HepG2 (cell line): ENCODE data around the gene PARP16. TPM values are rescaled to one million over a fixed set of nuclear protein-coding genes. Genes with fewer than 3 reads are reported as not detected.
A peak's percentile ranks its signal among the peaks of the same experiment; 100 is the strongest.

Experiments used
- CBFB ChIP-seq: sonication (generic); formaldehyde crosslinking; IDR thresholded peaks from 2 replicates; pipeline ENCODE4 v1.4.0; 2020; ENCODE audit warnings: missing genetic modification reagents
- HOXA3 ChIP-seq: sonication (generic); formaldehyde crosslinking; IDR thresholded peaks from 2 replicates; pipeline ENCODE4 v1.5.0; 2020; ENCODE audit warnings: missing genetic modification reagents
- ONECUT2 ChIP-seq: sonication (generic); formaldehyde crosslinking; IDR thresholded peaks from 2 replicates; pipeline ENCODE4 v1.4.0; 2020; ENCODE audit warnings: missing genetic modification reagents
- PHF20 ChIP-seq: sonication (generic); formaldehyde crosslinking; IDR thresholded peaks from 2 replicates; pipeline ENCODE4 v1.5.0; 2020; ENCODE audit warnings: mild to moderate bottlenecking, missing genetic modification reagents
- THAP11 ChIP-seq: IDR thresholded peaks from 2 replicates; pipeline ENCODE4 v1.6.1; 2016; ENCODE audit warnings: missing biosample characterization, missing genetic modification reagents
- U2AF2 ChIP-seq: fragments of 200-400 bp; formaldehyde crosslinking; IDR thresholded peaks from 2 replicates; pipeline ENCODE4 v1.6.1; 2017; ENCODE audit warnings: low read depth, mild to moderate bottlenecking, low read length
- ZNF430 ChIP-seq: sonication (generic); formaldehyde crosslinking; IDR thresholded peaks from 2 replicates; pipeline ENCODE4 v1.9.0; 2021; ENCODE audit warnings: mild to moderate bottlenecking, missing genetic modification reagents
- ZNF451 ChIP-seq: sonication (generic); formaldehyde crosslinking; IDR thresholded peaks from 2 replicates; pipeline ENCODE4 v1.5.0; 2020; ENCODE audit warnings: mild to moderate bottlenecking, missing genetic modification reagents
- ZNF878 ChIP-seq: sonication (generic); formaldehyde crosslinking; IDR thresholded peaks from 2 replicates; pipeline ENCODE4 v1.8.1; 2023; ENCODE audit warnings: mild to moderate bottlenecking, missing genetic modification reagents, moderate library complexity
- polyA plus RNA-seq, 8 experiments: library from polyadenylated mRNA; depleted of rRNA in 3 of 8; stranded (reverse) in 7 of 8; unstranded in 1 of 8; fragments of >200 nt; fragmentation: Illumina TruSeq in 4 of 8; extraction: Trizol in 4 of 8; gene quantifications; 2 replicates each; pipeline versions ENCODE4 v1.2.1 to v1.2.3, GENCODE V29; 2011 to 2016; ENCODE audit warnings: low read depth in 4 of 8, missing spikeins in 1 of 8, mixed read lengths in 1 of 8; ENCODE audit not compliant: insufficient read depth in 1 of 8
- total RNA-seq, 5 experiments: library from RNA; depleted of rRNA; stranded (reverse); fragments of >200 nt; fragmentation: Illumina TruSeq; extraction: Trizol; gene quantifications; 2 replicates each; pipeline ENCODE4 v1.2.3, GENCODE V29; 2016; ENCODE audit warnings: low read depth in 1 of 5
- TF ChIP-seq, protein P1 (sequence below): sonication (generic); formaldehyde crosslinking; conservative IDR thresholded peaks from 2 replicates; pipeline ENCODE4 v1.8.0; 2022; ENCODE audit warnings: missing genetic modification reagents
- TF ChIP-seq, protein P2 (sequence below): sonication (generic); formaldehyde crosslinking; IDR thresholded peaks from 2 replicates; pipeline ENCODE4 v1.9.0; 2021; ENCODE audit warnings: missing genetic modification reagents, borderline replicate concordance
- TF ChIP-seq, protein P3 (sequence below): sonication (generic); formaldehyde crosslinking; IDR thresholded peaks from 2 replicates; pipeline ENCODE4 v1.5.0; 2020; ENCODE audit warnings: missing genetic modification reagents, mild to moderate bottlenecking, borderline replicate concordance
- TF ChIP-seq, protein P4 (sequence below): IDR thresholded peaks from 2 replicates; pipeline ENCODE4 v1.6.1; 2016; ENCODE audit warnings: missing compliant biosample characterization, missing genetic modification reagents, borderline replicate concordance
- TF ChIP-seq, protein P5 (sequence below): IDR thresholded peaks from 2 replicates; pipeline ENCODE4 v1.6.1; 2016; ENCODE audit warnings: low read depth
- TF ChIP-seq, protein P6 (sequence below): sonication (generic); formaldehyde crosslinking; IDR thresholded peaks from 2 replicates; pipeline ENCODE4 v1.8.1; 2023; ENCODE audit warnings: mild to moderate bottlenecking, missing genetic modification reagents
- TF ChIP-seq, protein P7 (sequence below): sonication (generic); formaldehyde crosslinking; IDR thresholded peaks from 2 replicates; pipeline ENCODE4 v1.5.1; 2020; ENCODE audit warnings: mild to moderate bottlenecking, missing genetic modification reagents

PARP16 gene
- total and polyA plus RNA-seq, 2 of the 13 experiments (the other 11 are each of a cell fraction or from before 2014, with no cell fraction given): 6.8 to 7.6 TPM

DNA sequence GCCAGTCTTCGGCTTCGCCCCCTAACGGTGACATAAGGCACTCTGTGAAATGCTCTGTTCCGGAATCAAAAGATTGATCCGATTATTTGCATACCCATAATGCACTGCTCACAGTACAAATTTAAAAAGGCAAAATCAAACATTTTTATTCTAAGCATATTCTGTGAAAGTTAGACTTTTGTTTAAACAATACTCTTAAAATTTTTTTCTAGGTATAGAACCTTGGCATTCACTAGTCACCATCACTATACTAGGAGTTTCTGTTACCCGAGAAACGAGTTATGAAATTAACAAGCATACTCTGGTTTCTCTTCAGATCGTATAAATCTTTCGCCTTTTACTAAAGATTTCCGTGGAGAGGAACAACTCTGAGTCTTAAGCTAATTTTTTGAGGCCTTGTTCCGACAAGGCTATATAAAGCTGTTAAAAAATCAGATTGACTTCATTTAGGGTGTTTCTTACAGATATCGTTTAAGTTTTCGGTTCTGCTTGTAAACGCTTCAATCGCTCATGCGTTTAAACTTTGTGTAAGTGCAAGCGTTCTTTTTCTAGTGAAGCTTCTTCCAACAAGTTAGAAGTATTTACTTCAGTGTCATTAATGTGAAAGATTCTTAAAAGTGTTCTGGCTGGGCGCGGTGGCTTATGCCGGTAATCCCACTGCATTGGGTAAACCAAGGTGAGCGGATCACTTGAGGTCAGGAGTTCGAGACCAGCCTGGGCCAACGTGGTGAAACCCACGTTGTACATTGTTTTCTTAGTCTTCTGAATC lies 17.9 kb upstream of the PARP16 start, which contains the start of gene RNU5B-1 (continued):
- TF ChIP-seq, protein P1, sequence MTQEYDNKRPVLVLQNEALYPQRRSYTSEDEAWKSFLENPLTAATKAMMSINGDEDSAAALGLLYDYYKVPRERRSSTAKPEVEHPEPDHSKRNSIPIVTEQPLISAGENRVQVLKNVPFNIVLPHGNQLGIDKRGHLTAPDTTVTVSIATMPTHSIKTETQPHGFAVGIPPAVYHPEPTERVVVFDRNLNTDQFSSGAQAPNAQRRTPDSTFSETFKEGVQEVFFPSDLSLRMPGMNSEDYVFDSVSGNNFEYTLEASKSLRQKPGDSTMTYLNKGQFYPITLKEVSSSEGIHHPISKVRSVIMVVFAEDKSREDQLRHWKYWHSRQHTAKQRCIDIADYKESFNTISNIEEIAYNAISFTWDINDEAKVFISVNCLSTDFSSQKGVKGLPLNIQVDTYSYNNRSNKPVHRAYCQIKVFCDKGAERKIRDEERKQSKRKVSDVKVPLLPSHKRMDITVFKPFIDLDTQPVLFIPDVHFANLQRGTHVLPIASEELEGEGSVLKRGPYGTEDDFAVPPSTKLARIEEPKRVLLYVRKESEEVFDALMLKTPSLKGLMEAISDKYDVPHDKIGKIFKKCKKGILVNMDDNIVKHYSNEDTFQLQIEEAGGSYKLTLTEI (CRISPR knock-in tag): no peak
- TF ChIP-seq, protein P2, sequence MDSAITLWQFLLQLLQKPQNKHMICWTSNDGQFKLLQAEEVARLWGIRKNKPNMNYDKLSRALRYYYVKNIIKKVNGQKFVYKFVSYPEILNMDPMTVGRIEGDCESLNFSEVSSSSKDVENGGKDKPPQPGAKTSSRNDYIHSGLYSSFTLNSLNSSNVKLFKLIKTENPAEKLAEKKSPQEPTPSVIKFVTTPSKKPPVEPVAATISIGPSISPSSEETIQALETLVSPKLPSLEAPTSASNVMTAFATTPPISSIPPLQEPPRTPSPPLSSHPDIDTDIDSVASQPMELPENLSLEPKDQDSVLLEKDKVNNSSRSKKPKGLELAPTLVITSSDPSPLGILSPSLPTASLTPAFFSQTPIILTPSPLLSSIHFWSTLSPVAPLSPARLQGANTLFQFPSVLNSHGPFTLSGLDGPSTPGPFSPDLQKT (CRISPR knock-in tag): no peak
- TF ChIP-seq, protein P3, sequence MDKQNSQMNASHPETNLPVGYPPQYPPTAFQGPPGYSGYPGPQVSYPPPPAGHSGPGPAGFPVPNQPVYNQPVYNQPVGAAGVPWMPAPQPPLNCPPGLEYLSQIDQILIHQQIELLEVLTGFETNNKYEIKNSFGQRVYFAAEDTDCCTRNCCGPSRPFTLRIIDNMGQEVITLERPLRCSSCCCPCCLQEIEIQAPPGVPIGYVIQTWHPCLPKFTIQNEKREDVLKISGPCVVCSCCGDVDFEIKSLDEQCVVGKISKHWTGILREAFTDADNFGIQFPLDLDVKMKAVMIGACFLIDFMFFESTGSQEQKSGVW: no peak
- TF ChIP-seq, protein P4, sequence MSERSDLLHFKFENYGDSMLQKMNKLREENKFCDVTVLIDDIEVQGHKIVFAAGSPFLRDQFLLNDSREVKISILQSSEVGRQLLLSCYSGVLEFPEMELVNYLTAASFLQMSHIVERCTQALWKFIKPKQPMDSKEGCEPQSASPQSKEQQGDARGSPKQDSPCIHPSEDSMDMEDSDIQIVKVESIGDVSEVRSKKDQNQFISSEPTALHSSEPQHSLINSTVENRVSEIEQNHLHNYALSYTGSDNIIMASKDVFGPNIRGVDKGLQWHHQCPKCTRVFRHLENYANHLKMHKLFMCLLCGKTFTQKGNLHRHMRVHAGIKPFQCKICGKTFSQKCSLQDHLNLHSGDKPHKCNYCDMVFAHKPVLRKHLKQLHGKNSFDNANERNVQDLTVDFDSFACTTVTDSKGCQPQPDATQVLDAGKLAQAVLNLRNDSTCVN (CRISPR knock-in tag): no peak
- TF ChIP-seq ZNF430 (CRISPR knock-in tag) (peak; percentile 54; the same call in 1 of the 2 replicates), THAP11 (CRISPR knock-in tag) (peak; percentile 84), CBFB (CRISPR knock-in tag) (peak; percentile 62), HOXA3 (CRISPR knock-in tag) (peak; percentile 34; the same call in 1 of the 2 replicates), ZNF878 (CRISPR knock-in tag) (peak; percentile 72), PHF20 (CRISPR knock-in tag) (0 out of 2 replicates have a peak, but pooled peaks have one; percentile 22), U2AF2 (no peak), ONECUT2 (peak; percentile 68), ZNF451 (CRISPR knock-in tag) (no peak)
- TF ChIP-seq, protein P5, sequence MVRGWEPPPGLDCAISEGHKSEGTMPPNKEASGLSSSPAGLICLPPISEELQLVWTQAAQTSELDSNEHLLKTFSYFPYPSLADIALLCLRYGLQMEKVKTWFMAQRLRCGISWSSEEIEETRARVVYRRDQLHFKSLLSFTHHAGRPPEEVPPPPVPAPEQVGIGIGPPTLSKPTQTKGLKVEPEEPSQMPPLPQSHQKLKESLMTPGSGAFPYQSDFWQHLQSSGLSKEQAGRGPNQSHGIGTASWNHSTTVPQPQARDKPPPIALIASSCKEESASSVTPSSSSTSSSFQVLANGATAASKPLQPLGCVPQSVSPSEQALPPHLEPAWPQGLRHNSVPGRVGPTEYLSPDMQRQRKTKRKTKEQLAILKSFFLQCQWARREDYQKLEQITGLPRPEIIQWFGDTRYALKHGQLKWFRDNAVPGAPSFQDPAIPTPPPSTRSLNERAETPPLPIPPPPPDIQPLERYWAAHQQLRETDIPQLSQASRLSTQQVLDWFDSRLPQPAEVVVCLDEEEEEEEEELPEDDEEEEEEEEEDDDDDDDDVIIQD (CRISPR knock-in tag): peak; percentile 61; the same call in 1 of the 2 replicates
- TF ChIP-seq, protein P6, sequence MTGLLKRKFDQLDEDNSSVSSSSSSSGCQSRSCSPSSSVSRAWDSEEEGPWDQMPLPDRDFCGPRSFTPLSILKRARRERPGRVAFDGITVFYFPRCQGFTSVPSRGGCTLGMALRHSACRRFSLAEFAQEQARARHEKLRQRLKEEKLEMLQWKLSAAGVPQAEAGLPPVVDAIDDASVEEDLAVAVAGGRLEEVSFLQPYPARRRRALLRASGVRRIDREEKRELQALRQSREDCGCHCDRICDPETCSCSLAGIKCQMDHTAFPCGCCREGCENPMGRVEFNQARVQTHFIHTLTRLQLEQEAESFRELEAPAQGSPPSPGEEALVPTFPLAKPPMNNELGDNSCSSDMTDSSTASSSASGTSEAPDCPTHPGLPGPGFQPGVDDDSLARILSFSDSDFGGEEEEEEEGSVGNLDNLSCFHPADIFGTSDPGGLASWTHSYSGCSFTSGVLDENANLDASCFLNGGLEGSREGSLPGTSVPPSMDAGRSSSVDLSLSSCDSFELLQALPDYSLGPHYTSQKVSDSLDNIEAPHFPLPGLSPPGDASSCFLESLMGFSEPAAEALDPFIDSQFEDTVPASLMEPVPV (CRISPR knock-in tag): peak; percentile 46; the same call in 1 of the 2 replicates
- TF ChIP-seq, protein P7, sequence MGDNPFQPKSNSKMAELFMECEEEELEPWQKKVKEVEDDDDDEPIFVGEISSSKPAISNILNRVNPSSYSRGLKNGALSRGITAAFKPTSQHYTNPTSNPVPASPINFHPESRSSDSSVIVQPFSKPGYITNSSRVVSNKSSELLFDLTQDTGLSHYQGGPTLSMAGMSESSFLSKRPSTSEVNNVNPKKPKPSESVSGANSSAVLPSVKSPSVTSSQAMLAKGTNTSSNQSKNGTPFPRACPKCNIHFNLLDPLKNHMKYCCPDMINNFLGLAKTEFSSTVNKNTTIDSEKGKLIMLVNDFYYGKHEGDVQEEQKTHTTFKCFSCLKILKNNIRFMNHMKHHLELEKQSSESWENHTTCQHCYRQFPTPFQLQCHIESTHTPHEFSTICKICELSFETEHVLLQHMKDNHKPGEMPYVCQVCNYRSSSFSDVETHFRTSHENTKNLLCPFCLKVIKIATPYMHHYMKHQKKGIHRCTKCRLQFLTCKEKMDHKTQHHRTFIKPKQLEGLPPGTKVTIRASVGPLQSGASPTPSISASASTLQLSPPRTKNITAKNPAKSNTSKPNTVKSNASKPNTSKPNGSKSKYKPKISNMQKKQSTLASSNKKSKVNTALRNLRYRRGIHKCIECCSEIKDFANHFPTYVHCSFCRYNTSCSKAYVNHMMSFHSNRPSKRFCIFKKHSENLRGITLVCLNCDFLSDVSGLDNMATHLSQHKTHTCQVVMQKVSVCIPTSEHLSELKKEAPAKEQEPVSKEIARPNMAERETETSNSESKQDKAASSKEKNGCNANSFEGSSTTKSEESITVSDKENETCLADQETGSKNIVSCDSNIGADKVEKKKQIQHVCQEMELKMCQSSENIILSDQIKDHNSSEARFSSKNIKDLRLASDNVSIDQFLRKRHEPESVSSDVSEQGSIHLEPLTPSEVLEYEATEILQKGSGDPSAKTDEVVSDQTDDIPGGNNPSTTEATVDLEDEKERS (CRISPR knock-in tag): peak; percentile 46; the same call in 1 of the 2 replicates
